H1 (cell line): ENCODE results near the gene NTN1. TPM values are rescaled to one million over a fixed set of nuclear protein-coding genes. Genes with fewer than 3 reads are reported as not detected.

Source experiments
- CTCF ChIA-PET: fragments of 300-600 bp; sonication (Branson Sonifier 250); formaldehyde crosslinking; loops from one replicate; lab custom pipeline; 2021; ENCODE audit not compliant: partially characterized antibody; lab: Charles Lee
- POLR2A ChIA-PET: fragments of 300-600 bp; sonication (Branson Sonifier 250); formaldehyde crosslinking; loops from one replicate; lab custom pipeline; 2021; ENCODE audit warnings: inconsistent platforms; ENCODE audit not compliant: partially characterized antibody; lab: Charles Lee
- DNase-seq, 2 experiments: peaks; one replicate each; pipeline versions ENCODE4 v3.0.0 to v3.0.0-alpha.2; 2010 to 2022; ENCODE audit warnings: low spot score in 2 of 2, low read depth in 1 of 2, mixed read lengths in 1 of 2
- FAIRE-seq: peaks from 2 replicates; lab custom pipeline; 2011; peaks lifted over from hg19 to GRCh38; lab: Jason Lieb, UNC
- H2AFZ ChIP-seq: 2 replicates; pipeline ENCODE4 v1.8.1; 2012; ENCODE audit warnings: low read length, inconsistent platforms
- H2AK5ac ChIP-seq: 2 replicates; pipeline ENCODE4 v1.6.1; 2013; ENCODE audit warnings: low read depth, low read length
- H2BK120ac ChIP-seq: replicated peaks from 2 replicates; pipeline ENCODE3; 2013; ENCODE audit warnings: low read depth, low read length, inconsistent platforms
- H2BK12ac ChIP-seq: 2 replicates; pipeline ENCODE4 v1.6.1; 2013; ENCODE audit warnings: low read depth, low read length
- H2BK15ac ChIP-seq: 2 replicates; pipeline ENCODE4 v1.6.1; 2013; ENCODE audit warnings: low read length
- H2BK20ac ChIP-seq: 2 replicates; pipeline ENCODE4 v1.6.1; 2013; ENCODE audit warnings: low read length
- H2BK5ac ChIP-seq: 2 replicates; pipeline ENCODE4 v1.6.1; 2013; ENCODE audit warnings: low read depth, low read length
- H3K14ac ChIP-seq: 2 replicates; pipeline ENCODE4 v1.6.1; 2013; ENCODE audit warnings: inconsistent platforms; ENCODE audit not compliant: insufficient read length
- H3K18ac ChIP-seq: 2 replicates; pipeline ENCODE4 v1.6.1; 2013; ENCODE audit warnings: low read length; ENCODE audit errors: extremely low read depth
- H3K23ac ChIP-seq: 2 replicates; pipeline ENCODE4 v1.6.1; 2013; ENCODE audit warnings: inconsistent platforms; ENCODE audit not compliant: insufficient read length
- H3K23me2 ChIP-seq: 2 replicates; pipeline ENCODE4 v1.6.1; 2013; ENCODE audit warnings: low read depth, low read length
- H3K27ac ChIP-seq: 2 replicates; pipeline ENCODE4 v1.6.1; 2011; ENCODE audit warnings: low read depth, low read length, inconsistent platforms
- H3K27me3 ChIP-seq, 4 experiments: replicated peaks in 1 of 4; 1 replicate in 1 of 4; 2 replicates in 3 of 4; pipeline versions ENCODE4 v1.6.1 to v1.8.1; 2011 to 2013; ENCODE audit warnings: low read length in 3 of 4, mild to moderate bottlenecking in 3 of 4, inconsistent platforms in 2 of 4, mixed read lengths in 2 of 4, moderate library complexity in 1 of 4; ENCODE audit not compliant: control insufficient read depth in 3 of 4, insufficient read depth in 3 of 4; ENCODE audit errors: extremely low read depth in 1 of 4
- H3K36me3 ChIP-seq, 4 experiments: 2 replicates each; pipeline versions ENCODE4 v1.6.1 to v1.8.1; 2011 to 2013; ENCODE audit warnings: mild to moderate bottlenecking in 4 of 4, low read length in 3 of 4, moderate library complexity in 2 of 4, control low read depth in 1 of 4, inconsistent platforms in 1 of 4; ENCODE audit not compliant: insufficient read depth in 4 of 4, control insufficient read depth in 2 of 4
- H3K4ac ChIP-seq: replicated peaks from 2 replicates; pipeline ENCODE3; 2013; ENCODE audit warnings: low read length, low read depth, mixed read lengths, inconsistent platforms; ENCODE audit not compliant: insufficient read length
- H3K4me1 ChIP-seq, 4 experiments: replicated peaks in 1 of 4; 1 replicate in 1 of 4; 2 replicates in 3 of 4; pipeline versions ENCODE4 v1.6.1 to v1.8.1; 2011 to 2013; ENCODE audit warnings: low read length in 3 of 4, inconsistent platforms in 2 of 4, mixed read lengths in 1 of 4; ENCODE audit not compliant: insufficient read depth in 4 of 4, control insufficient read depth in 3 of 4
- H3K4me2 ChIP-seq, 2 experiments: 2 replicates each; pipeline versions ENCODE4 v1.6.1 to v1.8.1; 2011 to 2013; ENCODE audit warnings: low read depth in 2 of 2, low read length in 2 of 2, control low read depth in 1 of 2, inconsistent platforms in 1 of 2, mild to moderate bottlenecking in 1 of 2; ENCODE audit not compliant: insufficient read depth in 1 of 2
- H3K4me3 ChIP-seq, 4 experiments: fragments of 200-600, 300-600 bp in 1 of 4; sonication (generic), shearing (Covaris generic), sonication (Bioruptor Twin) in 1 of 4; 2 replicates each; pipeline versions ENCODE4 v1.5.1 to v1.8.1; 2011 to 2016; ENCODE audit warnings: low read length in 4 of 4, low read depth in 3 of 4, control low read depth in 2 of 4, inconsistent platforms in 2 of 4, mild to moderate bottlenecking in 2 of 4, mixed read lengths in 1 of 4, moderate library complexity in 1 of 4; ENCODE audit not compliant: insufficient read depth in 2 of 4; ENCODE audit errors: extremely low read depth in 1 of 4
- H3K56ac ChIP-seq: replicated peaks from 2 replicates; pipeline ENCODE3; 2013; ENCODE audit warnings: low read depth, mild to moderate bottlenecking, mixed read lengths, low read length, inconsistent platforms; ENCODE audit not compliant: insufficient read length
- H3K79me1 ChIP-seq: 2 replicates; pipeline ENCODE4 v1.6.1; 2013; ENCODE audit warnings: low read depth, low read length, control low read depth
- H3K79me2 ChIP-seq, 2 experiments: 2 replicates each; pipeline versions ENCODE4 v1.6.1 to v1.8.1; 2012 to 2013; ENCODE audit warnings: low read length in 2 of 2, mild to moderate bottlenecking in 2 of 2, inconsistent platforms in 1 of 2; ENCODE audit not compliant: insufficient read depth in 2 of 2, control insufficient read depth in 1 of 2
- H3K9ac ChIP-seq, 4 experiments: replicated peaks in 1 of 4; 1 replicate in 1 of 4; 2 replicates in 3 of 4; pipeline versions ENCODE4 v1.6.1 to v1.8.1; 2011 to 2013; ENCODE audit warnings: low read depth in 3 of 4, low read length in 3 of 4, control low read depth in 2 of 4, mild to moderate bottlenecking in 2 of 4, moderate library complexity in 2 of 4, inconsistent platforms in 1 of 4; ENCODE audit errors: extremely low read depth in 1 of 4
- H3K9me3 ChIP-seq, 2 experiments: 2 replicates each; pipeline versions ENCODE4 v1.6.1 to v1.8.1; 2012 to 2013; ENCODE audit warnings: mild to moderate bottlenecking in 2 of 2, moderate library complexity in 2 of 2, control low read depth in 1 of 2, inconsistent platforms in 1 of 2, low read depth in 1 of 2, low read length in 1 of 2, mixed read lengths in 1 of 2; ENCODE audit not compliant: insufficient read depth in 2 of 2
- H4K20me1 ChIP-seq, 2 experiments: replicated peaks in 1 of 2; 2 replicates each; pipeline versions ENCODE3 to v1.8.1; 2011 to 2013; ENCODE audit warnings: inconsistent platforms in 2 of 2, low read length in 2 of 2, mild to moderate bottlenecking in 1 of 2; ENCODE audit not compliant: insufficient read depth in 2 of 2, control insufficient read depth in 1 of 2
- H4K5ac ChIP-seq: 2 replicates; pipeline ENCODE4 v1.6.1; 2013; ENCODE audit warnings: low read length, low read depth, mixed read lengths, inconsistent platforms; ENCODE audit not compliant: insufficient read length
- H4K8ac ChIP-seq: 2 replicates; pipeline ENCODE4 v1.8.0; 2013; ENCODE audit warnings: mild to moderate bottlenecking, moderate library complexity, low read length, inconsistent platforms; ENCODE audit not compliant: insufficient read depth; ENCODE audit errors: extremely low read depth
- H4K91ac ChIP-seq: replicated peaks from 2 replicates; pipeline ENCODE3; 2013; ENCODE audit warnings: low read length, mixed read lengths, inconsistent platforms; ENCODE audit not compliant: insufficient read length
- CBX8 ChIP-seq: fragments of 300-800, 300-1000 bp; sonication (generic); IDR thresholded peaks from 2 replicates; pipeline ENCODE4 v1.7.1; 2016; ENCODE audit warnings: low read depth, low read length, borderline replicate concordance
- CEBPB ChIP-seq: IDR thresholded peaks from 2 replicates; pipeline ENCODE4 v1.6.1; 2012; ENCODE audit warnings: low read depth, low read length
- HDAC6 ChIP-seq: IDR thresholded peaks from one replicate; pipeline ENCODE4 v1.7.1; 2012; ENCODE audit warnings: low read depth, mild to moderate bottlenecking, inconsistent platforms, low read length, moderate library complexity
- JUN ChIP-seq: IDR thresholded peaks from 2 replicates; pipeline ENCODE4 v1.6.1; 2011; ENCODE audit warnings: low read depth, mild to moderate bottlenecking, improper control_type of control experiment, low read length
- KDM5A ChIP-seq: fragments of 200-600 bp; IDR thresholded peaks from 2 replicates; pipeline ENCODE4 v1.7.1; 2012; ENCODE audit warnings: mild to moderate bottlenecking, low read length, inconsistent platforms, mixed read lengths
- POLR2AphosphoS5 ChIP-seq: IDR thresholded peaks from 2 replicates; pipeline ENCODE4 v1.6.1; 2011; ENCODE audit warnings: low read depth, low read length
- POU5F1 ChIP-seq: IDR thresholded peaks from 2 replicates; pipeline ENCODE4 v1.6.1; 2011; ENCODE audit warnings: low read depth, mild to moderate bottlenecking, low read length, moderate library complexity
- SAP30 ChIP-seq: fragments of 300-600 bp; sonication (generic); IDR thresholded peaks from 2 replicates; pipeline ENCODE4 v1.7.1; 2012; ENCODE audit warnings: low read length, moderate library complexity, mild to moderate bottlenecking, inconsistent platforms; ENCODE audit not compliant: insufficient read depth, insufficient replicate concordance
- SIX5 ChIP-seq: IDR thresholded peaks from 2 replicates; pipeline ENCODE4 v1.6.1; 2011; ENCODE audit warnings: mild to moderate bottlenecking, low read depth, low read length
- TAF1 ChIP-seq: IDR thresholded peaks from 2 replicates; pipeline ENCODE4 v1.6.1; 2011; ENCODE audit warnings: mild to moderate bottlenecking, low read depth, low read length
- TAF7 ChIP-seq: optimal IDR thresholded peaks from 2 replicates; pipeline ENCODE3; 2011; ENCODE audit warnings: low read depth, mild to moderate bottlenecking, inconsistent platforms, low read length, moderate library complexity, borderline replicate concordance
- USF2 ChIP-seq: IDR thresholded peaks from 2 replicates; pipeline ENCODE4 v1.6.1; 2011; ENCODE audit warnings: low read length, improper control_type of control experiment
- WGBS, 2 experiments: shearing (Covaris generic) in 1 of 2; methylation state at CpG; one replicate each; pipeline versions ENCODE4 v1.1.6 to v1.1.7; 2013 to 2015; ENCODE audit warnings: low lambda C conversion rate in 2 of 2, mixed read lengths in 2 of 2, inconsistent platforms in 1 of 2, low coverage in 1 of 2, missing lambda C conversion rate in 1 of 2; ENCODE audit not compliant: insufficient replicate concordance in 2 of 2, insufficient coverage in 1 of 2, insufficient read length in 1 of 2; ENCODE audit errors: extremely low coverage in 1 of 2, missing lambda C conversion rate in 1 of 2; 5-methylcytosine and 5-hydroxymethylcytosine counted together
- polyA plus RNA-seq, 7 experiments: library from polyadenylated mRNA; depleted of rRNA in 3 of 7; stranded (reverse) in 5 of 7; unstranded in 2 of 7; fragments of >200 nt in 5 of 7; fragments of 200-250 nt in 2 of 7; gene quantifications; 1 replicate in 5 of 7; 2 replicates in 1 of 7; 4 replicates in 1 of 7; pipeline versions ENCODE4 v1.2.1 to v1.2.3, GENCODE V29; 2011 to 2013; ENCODE audit warnings: missing spikeins in 2 of 7, mixed read lengths in 2 of 7
- total RNA-seq: library from RNA; stranded (reverse); fragmentation: NEBNext Ultra II Directional; extraction: Animal tissue kit (Norgen Biotek cat#: 25700); gene quantifications from 2 replicates; pipeline ENCODE4 v1.2.1, GENCODE V29; 2021

NTN1 gene
- total and polyA plus RNA-seq, 2 of the 8 experiments (the other 6 are each of a cell fraction or from before 2014, with no cell fraction given): 2.0 to 2.3 TPM

- H4K5ac ChIP-seq: no peak overlapping the region
- H2BK15ac ChIP-seq: 0 out of 2 replicates have a peak overlapping the region, but pooled peaks have one; percentile 29
- H3K4me2 ChIP-seq: no peak overlapping the region
- DNase-seq (no peak), FAIRE-seq (no peak)
- H3K79me2 ChIP-seq: no peaks in the 10 kb centered on the region
- POLR2A ChIA-PET: interaction anchor here (1.2 kb wide), 1 partner anchor 9 kb away, joined by 4 read pairs; no protein-coding TSS in a partner anchor
- H3K9me3 ChIP-seq: no peaks in the 10 kb centered on the region
- no peak overlapping the region for H3K4me3 ChIP-seq
- no peaks in the 10 kb centered on the region for H4K20me1 ChIP-seq
- H2BK120ac ChIP-seq: no peak overlapping the region
- no peak overlapping the region for H3K4ac ChIP-seq
- H3K36me3 ChIP-seq: no peaks in the 10 kb centered on the region
- H4K91ac ChIP-seq: no peak overlapping the region
- no peak overlapping the region for H3K18ac ChIP-seq
- H3K23ac ChIP-seq: no peak overlapping the region
- H3K27ac ChIP-seq: no peak overlapping the region
- CTCF ChIA-PET: interaction anchor here (1.0 to 4.5 kb wide), 3 partner anchors 13 to 172 kb away, joined by 3 to 17 read pairs (median 5); no protein-coding TSS in a partner anchor
- H2BK5ac ChIP-seq: no peak overlapping the region
- peaks cover 0 to 15% (median 10%) of the 10 kb centered on the region in 4 experiments; a peak in 6 of 7 replicates for H3K4me1 ChIP-seq
- H3K56ac ChIP-seq: no peak overlapping the region
- 92% methylated on average over 9 of the region's 9 CpGs; no CpG with 5 or more reads in 1 of the 2 experiments for WGBS, 2 experiments
- H4K8ac ChIP-seq: no peak overlapping the region; the same call in 1 of the 2 replicates
- H2AFZ ChIP-seq: no peak overlapping the region
- no peak overlapping the region for H3K14ac ChIP-seq
- no peaks in the 10 kb centered on the region for H3K79me1 ChIP-seq
- H3K9ac ChIP-seq: no peak overlapping the region
- H3K23me2 ChIP-seq: peaks cover 2% of the 10 kb centered on the region
- 0 out of 2 replicates have a peak overlapping the region, but pooled peaks have one; percentile 39 for H2BK12ac ChIP-seq
- H2AK5ac ChIP-seq: no peak overlapping the region
- H2BK20ac ChIP-seq: no peak overlapping the region
- H3K27me3 ChIP-seq: no peaks in the 10 kb centered on the region
- TF ChIP-seq KDM5A (no peak), CEBPB (no peak), CBX8 (no peak), TAF7 (no peak), POU5F1 (no peak), SAP30 (no peak), SIX5 (no peak), JUN (no peak), POLR2AphosphoS5 (no peak), USF2 (no peak), TAF1 (no peak), HDAC6 (no peak)
These were observed 153.7 kb downstream of the NTN1 start for GRCh38 chr17:9174779-9175574.
